GM10266 (cell line): ENCODE results near the gene ESPNL.

Source experiments
- DNase-seq: peaks from one replicate; pipeline ENCODE4 v3.0.0; 2012; ENCODE audit errors: extremely low spot score
- TF ChIP-seq, protein P1 (sequence below): IDR thresholded peaks from 2 replicates; pipeline ENCODE4 v1.5.1; 2012; ENCODE audit warnings: mild to moderate bottlenecking, low read depth; ENCODE audit not compliant: control insufficient read depth, insufficient read depth; ENCODE audit errors: missing control alignments

ESPNL gene

DNA sequence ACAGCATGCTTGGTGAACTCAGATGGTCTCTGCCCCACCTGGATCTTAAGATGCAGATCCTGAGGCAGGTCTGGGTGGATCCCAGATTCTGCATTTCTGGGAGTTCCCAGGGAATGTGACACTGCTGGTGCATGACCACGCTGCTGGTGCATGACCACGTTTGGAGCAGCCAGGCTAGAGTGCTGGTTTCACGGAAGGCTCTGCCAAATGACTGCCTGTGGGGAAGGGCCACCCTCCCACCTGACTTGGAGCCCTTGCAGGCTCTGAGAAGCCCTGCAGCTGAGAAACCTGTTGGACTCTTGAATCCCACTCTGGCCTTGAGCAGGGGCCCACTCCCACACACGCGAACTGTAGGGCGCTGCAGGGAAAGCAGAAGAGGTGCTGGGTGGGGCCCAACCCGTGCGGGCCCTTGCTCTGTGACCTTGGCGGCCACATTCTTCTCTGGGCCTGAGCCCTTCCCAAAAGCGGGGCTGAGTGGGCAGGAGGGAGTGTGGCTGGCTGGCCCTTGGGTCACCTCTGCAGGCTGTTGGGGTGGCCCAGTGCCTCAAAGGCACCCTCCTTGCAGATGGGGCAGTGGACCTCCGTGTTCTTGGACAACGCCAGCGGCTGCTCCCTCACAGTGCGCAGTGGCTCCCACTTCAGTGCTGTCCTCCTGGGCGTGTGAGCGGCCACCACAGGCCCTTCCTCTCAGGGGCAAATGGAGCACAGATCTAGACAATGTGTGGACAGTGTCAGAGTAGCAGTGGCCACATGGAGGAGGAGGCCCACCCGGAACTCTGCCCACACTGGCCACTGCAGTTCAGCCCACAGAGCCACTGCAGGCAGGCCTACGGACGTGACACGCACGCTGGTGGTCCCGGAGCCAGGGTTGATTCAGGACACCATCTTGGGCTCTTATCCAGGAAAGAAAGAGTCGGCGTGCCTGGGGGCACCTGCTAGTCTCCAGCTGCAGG, 66.5 kb downstream of the ESPNL start:
- DNase-seq, result no peak
- TF ChIP-seq, protein P1, sequence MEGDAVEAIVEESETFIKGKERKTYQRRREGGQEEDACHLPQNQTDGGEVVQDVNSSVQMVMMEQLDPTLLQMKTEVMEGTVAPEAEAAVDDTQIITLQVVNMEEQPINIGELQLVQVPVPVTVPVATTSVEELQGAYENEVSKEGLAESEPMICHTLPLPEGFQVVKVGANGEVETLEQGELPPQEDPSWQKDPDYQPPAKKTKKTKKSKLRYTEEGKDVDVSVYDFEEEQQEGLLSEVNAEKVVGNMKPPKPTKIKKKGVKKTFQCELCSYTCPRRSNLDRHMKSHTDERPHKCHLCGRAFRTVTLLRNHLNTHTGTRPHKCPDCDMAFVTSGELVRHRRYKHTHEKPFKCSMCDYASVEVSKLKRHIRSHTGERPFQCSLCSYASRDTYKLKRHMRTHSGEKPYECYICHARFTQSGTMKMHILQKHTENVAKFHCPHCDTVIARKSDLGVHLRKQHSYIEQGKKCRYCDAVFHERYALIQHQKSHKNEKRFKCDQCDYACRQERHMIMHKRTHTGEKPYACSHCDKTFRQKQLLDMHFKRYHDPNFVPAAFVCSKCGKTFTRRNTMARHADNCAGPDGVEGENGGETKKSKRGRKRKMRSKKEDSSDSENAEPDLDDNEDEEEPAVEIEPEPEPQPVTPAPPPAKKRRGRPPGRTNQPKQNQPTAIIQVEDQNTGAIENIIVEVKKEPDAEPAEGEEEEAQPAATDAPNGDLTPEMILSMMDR, result no peak

DNA sequence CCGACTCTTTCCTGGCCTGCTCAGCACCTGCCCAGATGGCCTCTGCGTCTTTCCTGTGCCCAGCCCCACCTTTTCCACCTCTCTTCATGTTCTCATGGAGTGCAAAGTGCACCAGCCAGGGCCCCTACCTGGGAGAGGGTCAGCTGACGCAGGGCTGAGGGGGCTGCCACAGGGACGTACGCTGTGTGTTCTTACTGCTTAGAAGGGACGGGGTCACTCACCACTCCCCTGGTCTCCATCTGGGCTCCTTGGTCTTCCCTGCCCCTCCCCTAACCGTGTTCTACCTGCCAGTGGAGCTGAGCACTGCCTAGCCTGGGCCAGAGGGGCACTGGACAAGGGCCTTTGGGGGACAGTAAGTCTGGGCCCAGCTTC, 67.2 kb downstream of the ESPNL start:
- DNase-seq, result peak; percentile 20
- TF ChIP-seq, protein P1, result no peak

DNA sequence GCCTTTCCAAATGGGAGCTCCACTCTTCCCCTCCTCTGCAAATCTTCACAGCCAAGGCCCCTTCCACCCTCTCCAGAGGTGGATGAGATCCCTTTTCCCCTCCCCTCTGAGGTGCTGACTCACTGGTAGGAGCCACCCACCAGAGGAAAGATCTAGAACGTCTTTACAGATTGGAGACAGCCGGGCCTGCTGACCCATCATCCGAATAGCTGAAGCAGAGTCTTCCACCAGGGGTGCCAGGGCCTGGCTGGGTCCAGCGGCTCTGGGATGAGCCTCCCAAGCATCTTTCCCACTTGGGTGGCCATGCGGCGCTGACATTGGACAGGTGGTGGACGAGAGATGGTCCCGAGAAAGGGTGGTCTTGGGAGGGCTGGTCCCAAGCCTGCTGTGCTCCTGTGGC, 67.6 kb downstream of the ESPNL start:
- peak; percentile 27 for DNase-seq
- TF ChIP-seq, protein P1, result no peak

DNA sequence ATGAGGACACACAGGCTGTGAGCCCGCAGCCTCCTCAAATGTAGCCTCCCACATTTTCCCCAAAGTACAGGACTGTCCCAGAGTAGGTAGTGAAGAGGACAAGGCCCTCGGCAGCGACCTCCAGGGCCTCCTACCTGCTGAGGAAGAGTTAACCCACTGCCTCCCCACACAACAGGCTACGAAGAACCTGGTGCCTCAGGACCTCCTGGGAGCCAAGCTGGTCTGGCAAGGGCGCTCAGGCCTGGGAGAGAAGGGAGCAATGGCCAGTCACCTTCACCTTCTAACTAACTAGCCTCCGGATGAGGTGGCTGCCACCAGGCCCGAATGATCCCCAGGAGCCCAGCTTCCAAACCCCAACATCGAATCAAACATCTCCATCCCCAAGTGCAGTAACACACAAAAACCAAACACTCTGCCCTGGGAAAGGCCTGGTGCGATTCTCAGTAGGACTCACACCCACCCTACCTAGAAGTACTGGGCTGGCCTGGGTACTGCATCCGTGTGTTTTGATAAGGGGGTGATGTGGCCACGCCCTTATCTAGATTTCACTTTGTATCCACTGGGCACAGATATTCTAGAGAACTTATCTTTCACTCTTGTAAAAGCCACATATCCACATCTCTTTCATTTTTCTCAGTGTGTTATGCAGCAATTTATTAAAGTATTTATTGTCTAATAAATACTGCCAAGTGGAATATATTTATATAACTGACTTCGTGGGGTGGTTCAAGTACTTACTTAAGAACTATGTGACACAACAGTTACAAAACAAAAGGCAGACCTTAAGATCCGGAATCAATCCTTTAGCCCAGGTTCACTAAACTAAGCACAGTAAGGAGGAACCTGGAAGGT, 68.3 kb downstream of the ESPNL start:
- DNase-seq, result no peak
- TF ChIP-seq, protein P1, result no peak

DNA sequence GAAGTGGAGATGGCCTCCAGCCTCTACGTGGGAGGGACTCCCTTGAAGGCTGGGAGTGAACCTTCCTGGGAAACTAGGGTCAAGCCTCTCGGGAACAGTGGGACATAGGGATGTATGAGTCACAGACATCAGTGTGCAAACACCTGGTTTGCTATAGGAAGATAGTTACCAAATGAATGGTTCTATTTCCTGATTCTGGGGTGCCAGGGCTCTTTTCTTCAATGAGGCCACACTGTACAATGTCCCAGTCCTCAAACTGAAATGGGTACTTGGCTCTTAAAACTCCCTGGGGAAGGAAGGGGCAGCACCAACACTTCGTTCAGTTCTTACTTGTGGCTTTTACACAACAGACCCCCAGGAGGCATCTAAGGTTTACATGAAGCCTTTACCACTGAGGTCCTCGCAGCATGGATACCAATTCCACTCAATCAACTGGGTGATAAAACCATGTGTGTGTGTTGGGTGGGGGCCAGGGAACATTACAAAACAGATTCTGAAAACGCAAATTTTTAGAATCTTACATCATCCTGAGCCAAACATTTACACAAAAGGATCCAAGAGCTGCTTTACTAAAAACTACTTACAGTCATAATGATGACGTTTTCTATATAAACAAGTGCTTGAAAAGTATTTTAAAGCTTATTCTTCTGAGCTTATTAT, 69.0 kb downstream of the ESPNL start:
- TF ChIP-seq, protein P1, result no peak
- no peak for DNase-seq

DNA sequence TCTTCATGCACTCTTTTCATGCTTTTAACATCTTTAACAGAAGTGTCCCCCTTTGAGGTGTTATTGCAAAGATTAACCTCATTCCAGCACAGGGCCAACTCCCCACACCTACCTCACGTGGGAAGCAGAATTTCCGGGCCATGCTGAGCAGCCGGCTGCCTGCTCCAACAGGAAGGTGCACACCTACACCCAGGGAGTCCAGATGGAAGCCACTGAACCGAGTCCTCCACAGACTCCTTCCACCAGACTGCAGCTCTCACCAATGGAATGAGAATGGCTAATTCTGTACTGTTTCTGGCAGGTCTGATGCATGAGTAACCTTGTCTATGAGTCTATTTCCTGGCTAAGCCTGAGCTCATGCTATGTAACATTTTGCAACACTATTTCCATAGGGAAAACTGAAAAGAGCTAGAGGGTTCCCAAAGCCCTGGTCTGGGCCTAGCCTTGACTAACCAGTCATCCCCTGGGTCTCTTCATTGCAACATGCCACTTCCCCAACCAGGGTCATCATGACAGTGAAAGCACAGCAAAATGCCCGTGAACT, 69.6 kb downstream of the ESPNL start:
- TF ChIP-seq, protein P1, result no peak
- DNase-seq, result no peak
